T-cell (primary cell): ENCODE measurements around the gene ATP5F1B. TPM values are rescaled to one million over a fixed set of nuclear protein-coding genes. Genes with fewer than 3 reads are reported as not detected.

ENCODE experiments used
- ATAC-seq, 4 experiments: fragments of 200-7000 bp in 3 of 4; fragments of 150-1000 bp in 1 of 4; cut with Tn5 transposase; replicated peaks in 1 of 4; 1 replicate in 3 of 4; 2 replicates in 1 of 4; pipeline ENCODE4 v1.10.0; 2021; ENCODE audit warnings: moderate library complexity in 3 of 4, mild to moderate bottlenecking in 2 of 4, moderate number of reproducible peaks in 1 of 4
- CTCF ChIA-PET, 2 donors: fragments of 300-600 bp; sonication (Branson Sonifier 250); formaldehyde crosslinking; loops; one replicate each; lab custom pipeline; 2022; ENCODE audit warnings: antibody characterized with exemption in 2 of 2; lab: Charles Lee
- POLR2A ChIA-PET, 2 donors: fragments of 300-600 bp; sonication (Branson Sonifier 250); formaldehyde crosslinking; loops; one replicate each; lab custom pipeline; 2022; ENCODE audit warnings: antibody characterized with exemption in 2 of 2; lab: Charles Lee
- DNase-seq, 35 experiments: peaks; one replicate each; pipeline versions ENCODE4 v3.0.0 to v3.0.0-alpha.2; 2013 to 2023
- H3K27ac ChIP-seq: one replicate; pipeline ENCODE4 v1.5.1; 2013; ENCODE audit warnings: low read length
- H3K27me3 ChIP-seq, 2 experiments: replicated peaks in 1 of 2; 1 replicate in 1 of 2; 2 replicates in 1 of 2; pipeline versions ENCODE4 v1.6.1 to v1.7.0; 2013; ENCODE audit warnings: low read length in 1 of 2, mixed read lengths in 1 of 2; ENCODE audit not compliant: control insufficient read depth in 2 of 2, insufficient read depth in 2 of 2; ENCODE audit errors: extremely low read depth in 1 of 2
- H3K36me3 ChIP-seq, 2 donors: 1 replicate in 1 of 2; 2 replicates in 1 of 2; pipeline versions ENCODE4 v1.6.1 to v1.7.0; 2013; ENCODE audit warnings: low read length in 1 of 2; ENCODE audit not compliant: control insufficient read depth in 2 of 2, insufficient read depth in 1 of 2; ENCODE audit errors: extremely low read depth in 1 of 2
- H3K4me1 ChIP-seq, 2 experiments: 1 replicate in 1 of 2; 2 replicates in 1 of 2; pipeline versions ENCODE4 v1.6.1 to v1.7.0; 2013; ENCODE audit warnings: low read length in 2 of 2, mixed read lengths in 1 of 2; ENCODE audit not compliant: insufficient read depth in 2 of 2, control insufficient read depth in 1 of 2; ENCODE audit errors: extremely low read depth in 1 of 2
- H3K4me3 ChIP-seq, 2 donors: 1 replicate in 1 of 2; 2 replicates in 1 of 2; pipeline versions ENCODE4 v1.5.1 to v1.7.0; 2013; ENCODE audit warnings: mild to moderate bottlenecking in 2 of 2, low read length in 1 of 2, moderate library complexity in 1 of 2; ENCODE audit not compliant: control insufficient read depth in 1 of 2; ENCODE audit errors: extremely low read depth in 1 of 2
- H3K9me3 ChIP-seq: 2 replicates; pipeline ENCODE4 v1.7.0; 2013
- H3K27ac Mint-ChIP-seq, 2 donors: one replicate each; pipeline ENCODE4 v1.8.0; 2020 to 2021; ENCODE audit warnings: mild to moderate bottlenecking in 2 of 2, mixed read lengths in 2 of 2
- H3K27me3 Mint-ChIP-seq, 2 donors: one replicate each; pipeline ENCODE4 v1.8.0; 2021 to 2022; ENCODE audit warnings: mixed read lengths in 2 of 2
- H3K36me3 Mint-ChIP-seq: one replicate; pipeline ENCODE4 v1.8.0; 2021; ENCODE audit warnings: mixed read lengths
- H3K4me1 Mint-ChIP-seq, 3 donors: one replicate each; pipeline ENCODE4 v1.8.0; 2020 to 2022; ENCODE audit warnings: mixed read lengths in 3 of 3, mild to moderate bottlenecking in 1 of 3
- H3K4me3 Mint-ChIP-seq, 3 donors: one replicate each; pipeline ENCODE4 v1.8.0; 2020 to 2022; ENCODE audit warnings: mild to moderate bottlenecking in 3 of 3, mixed read lengths in 3 of 3, moderate library complexity in 3 of 3
- H3K9me3 Mint-ChIP-seq, 3 donors: one replicate each; pipeline ENCODE4 v1.8.0; 2020 to 2022; ENCODE audit warnings: mixed read lengths in 3 of 3
- WGBS: methylation state at CpG from one replicate; pipeline ENCODE4 v1.1.5; 2013; ENCODE audit warnings: missing lambda C conversion rate; ENCODE audit not compliant: insufficient coverage; 5-methylcytosine and 5-hydroxymethylcytosine counted together
- total RNA-seq, 35 experiments: library from RNA in 6 of 35; stranded (reverse) in 6 of 35; fragments of 120-200 nt in 1 of 35; gene quantifications; one replicate each; pipeline versions ENCODE4 v1.2.1 to v1.2.4 and lab custom pipeline; 2013 to 2026

The ATP5F1B gene
- total RNA-seq, 5 donors from 2014 or later (not counting 1 experiment from before 2014, with no cell fraction given) = 252 to 290 (median 283) TPM

- POLR2A ChIA-PET = interaction anchor here in 1 of 2 donors (0.7 kb wide), 1 partner anchor 486 kb away, joined by 4 read pairs; no protein-coding TSS in a partner anchor
- Histone ChIP-seq H3K27me3 (no peaks in the 10 kb centered on the region), H3K36me3 (peaks cover 5 to 23% of the 10 kb centered on the region in 2 donors), H3K4me3 (peak overlapping the region; percentile 83 to 92), H3K9me3 (no peaks in the 10 kb centered on the region), H3K4me1 (peaks cover 38 to 66% of the 10 kb centered on the region in 2 experiments), H3K27ac (peak overlapping the region; percentile 90)
- no peak for ATAC-seq
- Mint-ChIP-seq H3K27ac (peak overlapping the region; percentile 91 to 95), H3K9me3 (no peaks in the 10 kb centered on the region), H3K36me3 (peaks cover 14% of the 10 kb centered on the region), H3K4me3 (peak overlapping the region; percentile 89 to 100 (median 96)), H3K4me1 (peaks cover 65 to 69% (median 67%) of the 10 kb centered on the region in 3 donors), H3K27me3 (no peaks in the 10 kb centered on the region)
- DNase-seq = peak in 6 of 35 experiments; percentile 7 to 38 (median 16)
- CTCF ChIA-PET = interaction anchor here in 1 of 2 donors (1.5 kb wide), 1 partner anchor 54 kb away, joined by 3 read pairs; the partner anchor contains the start of gene PTGES3
- 1% methylated on average over 18 of the region's 27 CpGs for WGBS
Observed at GRCh38 chr12:56634242-56634836, 11.4 kb downstream of the ATP5F1B start.

GRCh38 chr12:56633468-56634241 lies 12.1 kb downstream of the ATP5F1B start:
- Histone ChIP-seq H3K9me3 (no peaks in the 10 kb centered on the region), H3K27me3 (no peaks in the 10 kb centered on the region), H3K4me3 (peak overlapping the region; percentile 83 to 92), H3K4me1 (peaks cover 41 to 66% of the 10 kb centered on the region in 2 experiments), H3K36me3 (peaks cover 5 to 16% of the 10 kb centered on the region in 2 donors), H3K27ac (peak overlapping the region; percentile 90)
- ChIA-PET POLR2A (interaction anchor here in 1 of 2 donors (0.7 kb wide), 1 partner anchor 486 kb away, joined by 4 read pairs; no protein-coding TSS in a partner anchor), CTCF (interaction anchor here in 1 of 2 donors (1.5 kb wide), 1 partner anchor 55 kb away, joined by 3 read pairs; the partner anchor contains the start of gene PTGES3)
- ATAC-seq = no peak
- H3K9me3 Mint-ChIP-seq = no peaks in the 10 kb centered on the region
- WGBS = 70% methylated on average over 2 of the region's 12 CpGs
- peak overlapping the region; percentile 91 to 95 for H3K27ac Mint-ChIP-seq
- DNase-seq = peak in 1 of 35 experiments; percentile 23
- H3K4me3 Mint-ChIP-seq = peak overlapping the region; percentile 89 to 100 (median 96)
- H3K4me1 Mint-ChIP-seq = peaks cover 66 to 71% (median 71%) of the 10 kb centered on the region in 3 donors
- peaks cover 9% of the 10 kb centered on the region for H3K36me3 Mint-ChIP-seq
- no peaks in the 10 kb centered on the region for H3K27me3 Mint-ChIP-seq

- Histone ChIP-seq H3K27me3 (no peaks in the 10 kb centered on the region), H3K4me1 (peaks cover 46 to 74% of the 10 kb centered on the region in 2 experiments), H3K36me3 (peaks cover 3 to 9% of the 10 kb centered on the region in 2 donors), H3K4me3 (no peak overlapping the region), H3K9me3 (no peaks in the 10 kb centered on the region), H3K27ac (peak overlapping the region; percentile 40)
- Mint-ChIP-seq H3K9me3 (no peaks in the 10 kb centered on the region), H3K27me3 (no peaks in the 10 kb centered on the region), H3K4me3 (peak overlapping the region; percentile 89 to 100 (median 96)), H3K27ac (peak overlapping the region; percentile 91 to 95), H3K36me3 (peaks cover 2% of the 10 kb centered on the region), H3K4me1 (peaks cover 72 to 79% (median 78%) of the 10 kb centered on the region in 3 donors)
- no peak for ATAC-seq
- no peak for DNase-seq
- WGBS = 80% methylated on average over 1 of the region's 4 CpGs
- POLR2A ChIA-PET = no interaction called here
- CTCF ChIA-PET = interaction anchor here in 1 of 2 donors (1.5 kb wide), 1 partner anchor 56 kb away, joined by 3 read pairs; the partner anchor contains the start of gene PTGES3
Observed at GRCh38 chr12:56632701-56633467, 12.9 kb downstream of the ATP5F1B start.

- Histone ChIP-seq H3K27ac (peak overlapping the region; percentile 40), H3K4me1 (peaks cover 42 to 80% of the 10 kb centered on the region in 2 experiments), H3K27me3 (no peaks in the 10 kb centered on the region), H3K4me3 (no peak overlapping the region), H3K36me3 (peaks cover under 1 to 4% of the 10 kb centered on the region in 2 donors), H3K9me3 (no peaks in the 10 kb centered on the region)
- ATAC-seq (no peak), DNase-seq (peak in 20 of 35 experiments; percentile 16 to 66 (median 28))
- Mint-ChIP-seq H3K27ac (peak overlapping the region; percentile 91 to 95), H3K27me3 (no peaks in the 10 kb centered on the region), H3K9me3 (no peaks in the 10 kb centered on the region), H3K36me3 (no peaks in the 10 kb centered on the region), H3K4me3 (peak overlapping the region; percentile 93 to 100 (median 96)), H3K4me1 (peaks cover 69 to 78% (median 76%) of the 10 kb centered on the region in 3 donors)
- ChIA-PET POLR2A (interaction anchor here in 1 of 2 donors (0.7 kb wide), 1 partner anchor 110 kb away, joined by 3 read pairs; the partner anchor contains the start of gene RBMS2), CTCF (no interaction called here)
- no CpG with 5 or more reads among the region's 13 CpGs for WGBS
Observed at GRCh38 chr12:56631790-56632700, 13.7 kb downstream of the ATP5F1B start.

- ChIA-PET POLR2A (interaction anchor here in 1 of 2 donors (1.9 kb wide), 1 partner anchor 812 kb away, joined by 7 read pairs; the partner anchor contains the start of genes ORMDL2 and SARNP), CTCF (interaction anchor here in 1 of 2 donors (1.9 kb wide), 1 partner anchor 116 kb away, joined by 10 read pairs; no protein-coding TSS in a partner anchor)
- 0% methylated on average over 22 of the region's 31 CpGs for whole genome bisulfite sequencing
- Mint-ChIP-seq H3K4me1 (peaks cover 71 to 80% (median 71%) of the 10 kb centered on the region in 3 donors), H3K4me3 (peak within 1 kb of the TSS; percentile 86 to 100 (median 93)), H3K36me3 (peaks cover 13% of the 10 kb centered on the region), H3K27ac (peak within 1 kb of the TSS; percentile 91 to 94), H3K9me3 (no peaks in the 10 kb centered on the region), H3K27me3 (no peaks in the 10 kb centered on the region)
- Histone ChIP-seq H3K9me3 (no peaks in the 10 kb centered on the region), H3K4me3 (peak within 1 kb of the TSS; percentile 98 to 100), H3K27ac (peak within 1 kb of the TSS; percentile 89), H3K36me3 (peaks cover 4 to 14% of the 10 kb centered on the region in 2 donors), H3K4me1 (peaks cover 31 to 69% of the 10 kb centered on the region in 2 experiments), H3K27me3 (no peaks in the 10 kb centered on the region)
- DNase-seq = peak; percentile 59 to 90 (median 80)
- ATAC-seq = peak; percentile 74 to 77 (median 76)
Observed at GRCh38 chr12:56630180-56630632, 15.6 kb downstream of the ATP5F1B start, which contains the start of gene BAZ2A. BAZ2A (minus strand) TSS chr12:56630326; CDS start chr12:56617530, 12,796 bp downstream.
